ENCODE data around the gene CERCAM.

CERCAM gene, protein sequence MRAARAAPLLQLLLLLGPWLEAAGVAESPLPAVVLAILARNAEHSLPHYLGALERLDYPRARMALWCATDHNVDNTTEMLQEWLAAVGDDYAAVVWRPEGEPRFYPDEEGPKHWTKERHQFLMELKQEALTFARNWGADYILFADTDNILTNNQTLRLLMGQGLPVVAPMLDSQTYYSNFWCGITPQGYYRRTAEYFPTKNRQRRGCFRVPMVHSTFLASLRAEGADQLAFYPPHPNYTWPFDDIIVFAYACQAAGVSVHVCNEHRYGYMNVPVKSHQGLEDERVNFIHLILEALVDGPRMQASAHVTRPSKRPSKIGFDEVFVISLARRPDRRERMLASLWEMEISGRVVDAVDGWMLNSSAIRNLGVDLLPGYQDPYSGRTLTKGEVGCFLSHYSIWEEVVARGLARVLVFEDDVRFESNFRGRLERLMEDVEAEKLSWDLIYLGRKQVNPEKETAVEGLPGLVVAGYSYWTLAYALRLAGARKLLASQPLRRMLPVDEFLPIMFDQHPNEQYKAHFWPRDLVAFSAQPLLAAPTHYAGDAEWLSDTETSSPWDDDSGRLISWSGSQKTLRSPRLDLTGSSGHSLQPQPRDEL

GRCh38 chr9:128420651-128421481, at the start of gene CERCAM:
TSS of gene CERCAM (plus strand) at chr9:128420857. CDS start at chr9:128420878, 21 bp downstream.
- no peak for DNase-seq

DNA sequence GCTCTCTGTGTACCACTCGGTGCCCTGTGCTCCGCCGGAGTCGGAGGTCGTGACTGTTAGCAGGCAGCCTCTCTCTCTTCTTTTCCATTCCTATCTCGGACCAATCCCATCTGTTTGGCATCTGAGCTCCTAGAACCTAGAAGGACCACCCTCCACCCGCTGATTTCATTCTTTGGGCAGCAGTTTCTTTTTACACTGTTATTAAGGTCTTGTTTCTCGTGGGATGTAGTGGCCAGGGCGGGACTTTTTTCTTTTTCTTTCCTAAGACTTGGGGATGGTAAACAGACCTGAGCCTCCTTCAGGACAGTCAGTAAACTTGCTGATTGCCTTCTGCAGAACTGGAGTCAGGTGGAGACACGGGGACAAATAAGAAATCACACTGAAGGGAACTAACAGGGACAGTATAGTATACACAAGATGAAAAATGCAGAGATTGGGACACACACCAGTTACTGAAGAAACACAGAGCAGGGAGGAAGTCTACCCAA, 49.0 kb upstream of the CERCAM start:
- DNase-seq = no peak

- no peak for DNase-seq
Observed at GRCh38 chr9:128372188-128372641, 48.4 kb upstream of the CERCAM start.

- DNase-seq = no peak
Observed at GRCh38 chr9:128372784-128373183, 47.9 kb upstream of the CERCAM start.

DNA sequence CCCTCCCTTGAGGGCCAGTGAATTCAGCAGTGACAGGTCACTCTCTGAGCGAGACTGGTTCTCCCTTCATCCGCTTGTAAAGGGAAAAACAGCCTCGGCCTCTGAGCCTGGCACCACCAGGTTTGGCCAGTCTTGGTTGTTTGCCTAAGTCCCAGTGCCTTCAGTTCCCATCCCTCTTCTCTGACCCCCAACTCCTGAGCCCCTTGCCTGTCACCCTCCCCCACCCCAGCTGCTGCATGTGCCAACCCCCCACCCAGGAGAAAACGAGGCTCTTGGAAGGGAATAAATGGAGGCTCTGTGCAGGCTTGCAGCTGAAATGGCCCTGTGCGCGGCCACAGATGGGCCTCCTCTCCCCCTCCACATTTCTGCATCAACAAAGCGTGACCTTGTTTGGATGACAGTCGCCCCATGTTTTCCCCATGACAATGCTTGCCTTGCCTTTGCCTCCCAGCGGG, 46.4 kb upstream of the CERCAM start:
- no peak for DNase-seq

GRCh38 chr9:128375865-128376264, 44.8 kb upstream of the CERCAM start:
- DNase-seq = no peak

DNA sequence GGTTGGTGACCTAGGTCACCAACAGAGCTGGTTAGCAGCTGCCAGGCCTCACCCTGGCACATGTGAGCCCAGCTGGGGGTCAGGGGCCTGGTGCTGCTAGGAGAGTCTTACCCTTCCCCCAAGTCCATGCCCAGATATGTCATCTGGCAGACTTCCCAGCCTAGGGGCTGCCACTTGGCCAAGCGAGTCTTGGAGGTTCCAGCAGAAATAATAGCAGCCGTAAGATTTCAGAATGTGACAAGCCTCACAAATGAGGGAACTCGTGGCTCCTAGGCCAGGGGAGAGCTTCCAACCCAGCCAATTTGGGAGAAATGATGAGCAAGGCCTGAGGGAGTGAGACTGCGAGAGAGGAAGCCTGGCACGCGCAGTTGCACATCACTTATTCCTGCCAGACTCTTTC, 38.4 kb upstream of the CERCAM start:
- DNase-seq = no peak

GRCh38 chr9:128383007-128383753, 37.5 kb upstream of the CERCAM start:
- DNase-seq = peak; percentile 70

DNA sequence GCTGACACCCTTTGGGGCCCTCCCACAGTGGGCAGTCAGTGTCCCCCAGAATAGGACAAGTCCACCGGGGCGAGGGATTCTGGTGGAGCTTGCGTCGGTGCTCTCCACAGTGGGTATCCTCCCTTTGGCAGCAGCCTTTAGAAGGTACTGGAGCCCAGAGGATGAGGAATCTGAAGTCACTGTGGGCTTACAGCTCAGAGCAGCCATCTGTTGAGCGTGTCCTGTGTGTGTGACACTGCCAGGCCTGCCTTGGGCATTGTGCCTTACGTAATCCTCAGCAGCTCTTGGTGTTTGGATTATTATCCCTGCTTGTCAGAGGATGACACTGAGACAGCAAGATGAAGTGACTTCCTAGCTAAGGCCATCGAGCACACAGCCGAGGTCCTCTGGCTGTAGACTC, 36.9 kb upstream of the CERCAM start:
- DNase-seq = peak; percentile 65

DNA sequence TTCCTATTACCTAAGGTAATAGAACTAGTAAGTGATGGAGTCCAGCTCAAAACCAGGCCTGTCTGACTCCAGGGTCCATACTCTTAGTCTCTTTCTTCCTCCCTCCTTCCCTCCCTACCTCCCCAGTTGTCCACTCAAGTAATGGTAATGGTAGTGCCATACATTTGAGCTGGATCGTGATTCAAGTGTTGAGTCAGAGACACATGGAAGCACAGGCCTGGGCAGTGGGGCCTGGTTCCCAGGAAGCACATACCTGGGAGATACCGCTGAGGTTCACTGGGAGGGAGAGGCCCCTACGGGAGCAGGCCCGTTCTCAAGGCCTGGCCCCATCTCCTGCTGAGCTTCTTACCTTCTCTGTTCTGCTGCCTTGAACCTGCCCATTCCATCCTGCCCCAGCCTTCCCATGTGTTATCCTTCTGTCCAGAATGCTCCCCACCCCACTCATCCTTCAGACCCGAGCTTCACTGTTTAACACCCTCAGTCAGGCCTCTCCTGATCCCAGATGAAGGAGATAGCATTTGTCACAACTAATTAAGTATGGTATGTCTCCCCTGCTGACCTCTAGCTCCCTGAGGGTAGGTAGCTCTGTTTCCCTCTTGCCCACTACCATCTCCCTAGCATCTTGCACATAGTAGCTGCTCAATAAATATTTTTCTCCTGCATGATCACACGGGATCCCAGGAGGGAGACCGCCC, 35.7 kb upstream of the CERCAM start:
- no peak for DNase-seq

- DNase-seq = no peak
Observed at GRCh38 chr9:128385496-128386460, 34.9 kb upstream of the CERCAM start.

DNA sequence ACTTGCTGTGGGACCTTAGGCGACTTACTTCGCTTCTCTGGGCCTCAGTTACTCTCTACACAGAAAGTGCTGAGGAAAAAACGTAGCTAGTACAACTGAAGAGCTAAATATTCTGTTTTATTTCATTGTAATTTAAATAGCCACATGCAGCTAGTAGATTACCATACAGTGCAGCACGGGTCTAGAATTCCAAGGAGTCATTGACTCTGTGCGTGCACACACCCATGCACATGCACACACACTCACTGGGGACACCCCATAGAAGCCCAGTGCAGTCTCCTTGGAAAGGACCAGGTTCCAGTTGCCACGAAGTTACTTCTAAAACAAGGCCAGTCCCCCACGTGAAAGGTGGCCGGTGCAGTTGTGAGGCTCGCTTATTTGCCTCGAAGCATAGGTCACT, 32.5 kb upstream of the CERCAM start:
- DNase-seq = no peak

- peak; percentile 34 for DNase-seq
Observed at GRCh38 chr9:128389395-128390149, 31.1 kb upstream of the CERCAM start.

GRCh38 chr9:128390150-128390812, 30.4 kb upstream of the CERCAM start:
- no peak for DNase-seq

DNA sequence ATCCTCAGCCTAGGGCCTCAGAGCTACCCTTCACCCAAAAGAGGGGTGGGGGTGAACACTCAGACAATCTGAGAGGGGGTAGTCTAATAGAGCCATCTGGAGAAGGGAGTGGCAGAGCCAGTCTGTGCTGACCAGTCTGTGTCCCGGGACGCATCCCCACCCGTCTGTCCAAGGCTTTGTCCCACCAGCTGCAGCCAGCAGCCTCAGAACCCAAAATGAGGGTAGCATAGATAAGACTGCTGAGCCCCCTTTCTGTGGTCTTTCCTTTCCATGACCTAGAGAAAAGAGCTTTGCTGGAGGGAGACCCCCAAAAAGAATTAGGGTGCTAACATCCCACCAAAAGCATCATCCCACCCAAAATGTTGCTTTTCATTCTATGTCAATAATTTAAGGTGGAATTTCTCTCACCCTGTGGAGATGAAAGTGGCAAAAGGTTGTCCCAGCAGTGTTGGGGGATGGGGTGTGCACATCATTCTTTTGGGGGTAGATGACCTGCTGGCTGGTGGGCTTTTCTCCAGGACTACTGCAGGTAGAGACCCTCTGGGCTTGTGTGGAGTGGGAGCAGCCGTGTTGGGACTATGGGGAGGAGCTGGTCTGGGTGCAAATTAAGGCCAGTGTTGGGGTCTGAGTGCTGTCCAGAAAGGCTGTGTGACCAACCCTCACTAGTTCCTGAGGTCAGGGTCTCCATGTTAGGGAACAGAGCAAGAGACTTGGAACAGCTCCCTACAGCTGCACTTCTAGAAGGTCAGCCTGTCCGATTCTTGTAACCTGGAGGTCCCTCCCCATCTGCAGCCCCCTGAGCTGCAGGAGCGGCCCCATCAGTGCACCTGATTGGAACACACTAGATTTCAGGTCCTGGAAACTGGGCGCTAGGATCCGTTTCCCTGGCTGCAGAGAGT, 29.6 kb upstream of the CERCAM start:
- DNase-seq = no peak

DNA sequence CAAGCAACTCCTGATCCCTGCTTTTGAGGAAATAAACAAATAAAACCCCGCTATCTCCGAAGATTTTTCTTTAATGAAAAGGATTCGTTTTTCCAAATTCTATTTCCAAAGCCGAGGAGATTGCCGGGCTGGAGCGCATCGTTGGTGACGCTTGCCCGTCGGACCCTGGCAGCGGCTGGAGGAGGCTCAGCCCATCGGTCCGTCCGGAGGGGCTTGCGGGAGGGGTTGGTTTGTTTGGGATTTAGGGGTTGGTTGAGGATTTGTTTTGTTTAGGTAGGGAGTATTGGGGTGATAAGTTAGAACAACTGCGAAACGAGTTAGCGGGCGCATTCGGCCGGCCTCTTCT, 28.7 kb upstream of the CERCAM start:
- DNase-seq = no peak

DNA sequence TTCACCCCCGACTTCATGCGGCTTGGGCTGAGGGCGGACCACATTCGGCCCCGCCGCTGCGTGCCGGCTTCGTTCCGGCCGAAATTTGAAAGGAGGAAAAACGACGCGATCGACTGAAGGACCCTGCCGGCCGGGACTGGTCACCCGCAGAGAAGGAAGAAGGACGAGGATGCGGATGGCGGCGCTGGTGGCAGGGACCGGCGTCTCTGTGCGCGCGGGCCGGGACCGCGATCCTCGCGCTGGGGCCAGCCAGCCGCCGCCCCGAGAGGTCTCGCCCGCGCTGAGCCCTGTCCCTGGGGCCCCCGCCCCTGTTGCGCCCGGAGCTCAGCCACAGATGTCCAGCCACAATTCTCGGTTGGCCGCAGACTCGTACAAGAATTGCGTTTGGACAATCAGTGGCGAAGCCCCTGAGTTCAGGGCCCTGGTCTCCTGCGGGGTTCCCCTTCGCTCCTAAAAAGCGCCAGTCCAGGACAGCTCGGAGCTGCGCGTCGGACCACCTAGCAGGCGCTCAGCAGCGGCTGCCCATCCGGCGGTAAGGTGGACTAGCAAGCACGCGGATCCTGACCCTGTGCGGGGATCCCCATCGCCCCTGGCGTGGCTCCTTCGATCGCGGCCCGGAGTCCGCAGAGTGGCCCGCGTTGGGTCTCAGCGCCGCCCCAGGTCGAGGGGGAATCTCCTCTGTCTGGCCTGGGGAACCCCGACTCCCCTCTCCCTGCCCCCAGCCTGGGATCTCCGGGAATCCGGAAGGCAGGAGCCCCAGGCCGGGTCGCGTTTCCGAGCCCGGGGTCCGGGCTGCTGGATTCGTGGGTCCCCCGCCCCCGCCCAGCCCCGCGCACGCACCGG, 28.1 kb upstream of the CERCAM start:
- DNase-seq = no peak

Data from NCI-H524 treated with DMSO at 0.1 percent for 48 hours (cell line).